SH-SY5Y (cell line): Measurements from ENCODE around the gene DBP.

Experiments used
- GATA2 ChIP-seq: IDR thresholded peaks from 2 replicates; pipeline ENCODE4 v1.6.1; 2011; ENCODE audit warnings: mild to moderate bottlenecking, low read depth, low read length
- GATA3 ChIP-seq: IDR thresholded peaks from 2 replicates; pipeline ENCODE4 v1.6.1; 2011; ENCODE audit warnings: low read depth, mild to moderate bottlenecking, low read length, moderate library complexity

The DBP gene

DNA sequence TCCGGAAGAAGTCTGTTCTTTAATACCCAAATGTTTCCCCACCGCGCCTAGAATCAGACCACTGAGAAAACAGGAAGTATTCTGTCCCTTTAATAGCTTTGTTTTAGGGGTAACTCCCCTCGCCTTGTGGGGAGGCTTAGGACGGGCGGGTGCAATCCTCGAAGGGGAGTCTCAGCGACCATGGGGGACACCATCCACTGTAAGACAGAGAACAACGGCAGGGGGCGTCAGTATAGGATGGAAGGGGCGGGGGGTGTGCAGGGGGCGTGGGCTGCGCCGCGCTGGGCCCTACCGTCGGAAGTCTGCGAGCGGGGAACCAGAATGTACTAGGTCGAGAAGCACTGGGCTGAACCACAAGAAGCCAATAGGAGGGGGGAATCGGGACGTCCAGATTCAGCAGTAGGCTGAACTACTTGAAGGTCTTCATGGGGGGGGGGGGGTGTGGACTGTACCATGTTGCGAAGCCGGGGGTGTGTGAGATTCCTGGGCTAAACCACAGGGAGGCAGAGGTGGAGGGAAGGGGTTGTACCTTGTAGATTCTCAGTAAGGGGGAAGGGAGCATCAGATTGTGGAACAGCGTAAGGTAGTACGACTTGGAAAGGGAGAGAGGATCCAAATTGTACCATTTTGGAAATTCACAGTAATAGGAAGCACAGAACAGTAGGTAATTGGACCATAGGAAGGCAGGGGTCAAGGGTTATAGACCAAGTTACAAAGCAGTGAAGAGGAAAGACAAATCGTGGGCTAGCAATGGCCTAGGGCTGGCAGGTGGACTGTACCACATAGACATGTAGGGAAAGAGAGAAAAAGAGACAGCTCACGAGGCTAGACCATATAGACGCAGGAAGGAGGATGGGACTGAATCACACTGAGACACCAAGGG is 1.0 kb upstream of the DBP start:
- TF ChIP-seq GATA2 (no peak), GATA3 (no peak)

DNA sequence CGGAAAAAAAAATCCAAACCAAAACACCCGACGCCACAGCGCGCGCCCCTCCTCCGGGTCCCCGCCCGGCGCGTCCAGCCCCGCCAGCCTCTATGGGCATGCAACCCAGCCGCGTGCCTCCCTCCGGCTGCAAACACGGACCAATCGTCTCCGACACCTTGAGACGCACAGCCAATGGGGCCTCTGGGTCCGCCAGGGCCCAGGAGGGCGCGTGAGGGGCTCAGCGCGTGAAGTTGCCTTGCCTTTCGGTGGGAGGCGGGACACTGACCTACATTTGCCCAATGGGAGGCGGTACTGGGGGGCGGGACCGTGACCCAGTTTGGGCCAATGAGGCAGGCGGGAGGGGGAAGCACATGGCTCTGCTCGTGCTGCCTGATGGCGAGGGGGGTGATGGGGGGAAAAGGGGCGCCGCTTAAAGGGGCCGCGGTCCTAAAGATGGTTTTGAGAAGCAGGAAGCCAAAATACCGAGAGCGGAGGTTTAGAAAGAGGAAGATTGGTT is 319 bp upstream of the DBP start:
- TF ChIP-seq GATA3 (no peak), GATA2 (no peak)

DNA sequence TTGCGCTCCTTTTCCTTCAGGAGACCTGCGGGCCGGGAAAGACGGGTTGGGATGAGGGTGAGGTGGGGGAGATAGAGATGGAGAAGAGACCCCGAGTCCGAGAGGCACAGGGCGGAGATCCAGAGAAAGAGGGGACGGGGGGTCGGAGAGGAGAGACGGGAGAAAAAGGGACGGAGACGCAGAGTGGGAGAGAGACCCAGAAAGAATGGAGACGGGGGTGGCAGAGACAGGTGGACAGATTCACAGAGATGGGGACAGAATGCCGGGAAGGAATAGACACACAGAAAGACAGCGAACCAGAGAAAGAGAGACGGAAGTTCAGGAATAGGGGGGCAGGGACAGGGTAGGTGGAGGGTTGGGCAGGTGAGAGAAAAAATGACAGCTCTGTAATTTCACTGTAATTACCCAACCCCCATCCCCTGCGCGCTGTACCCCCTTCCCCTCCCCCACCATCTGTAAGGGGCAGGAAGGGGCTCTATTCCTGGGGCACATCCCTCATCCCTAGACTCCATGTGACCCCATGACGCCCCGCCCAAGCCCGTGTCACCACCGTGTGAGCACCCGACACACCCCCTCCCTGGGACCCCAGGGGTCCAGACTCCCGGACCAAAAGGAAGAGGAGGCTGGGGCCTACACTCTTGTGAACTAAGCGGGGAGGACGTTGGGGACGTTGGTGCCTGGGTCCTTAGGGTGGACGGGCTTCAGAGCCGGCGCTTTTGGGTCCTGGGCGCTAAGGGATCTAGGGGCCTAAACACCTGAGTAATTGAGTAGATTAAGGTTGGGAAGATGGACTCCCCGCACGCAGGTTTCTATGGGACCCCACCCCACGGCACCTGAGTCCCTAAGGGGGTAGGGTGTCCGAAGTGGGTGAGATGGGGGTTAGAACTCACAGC is 967 bp downstream of the DBP start:
- TF ChIP-seq GATA3, result no peak
- no peak for TF ChIP-seq GATA2

DNA sequence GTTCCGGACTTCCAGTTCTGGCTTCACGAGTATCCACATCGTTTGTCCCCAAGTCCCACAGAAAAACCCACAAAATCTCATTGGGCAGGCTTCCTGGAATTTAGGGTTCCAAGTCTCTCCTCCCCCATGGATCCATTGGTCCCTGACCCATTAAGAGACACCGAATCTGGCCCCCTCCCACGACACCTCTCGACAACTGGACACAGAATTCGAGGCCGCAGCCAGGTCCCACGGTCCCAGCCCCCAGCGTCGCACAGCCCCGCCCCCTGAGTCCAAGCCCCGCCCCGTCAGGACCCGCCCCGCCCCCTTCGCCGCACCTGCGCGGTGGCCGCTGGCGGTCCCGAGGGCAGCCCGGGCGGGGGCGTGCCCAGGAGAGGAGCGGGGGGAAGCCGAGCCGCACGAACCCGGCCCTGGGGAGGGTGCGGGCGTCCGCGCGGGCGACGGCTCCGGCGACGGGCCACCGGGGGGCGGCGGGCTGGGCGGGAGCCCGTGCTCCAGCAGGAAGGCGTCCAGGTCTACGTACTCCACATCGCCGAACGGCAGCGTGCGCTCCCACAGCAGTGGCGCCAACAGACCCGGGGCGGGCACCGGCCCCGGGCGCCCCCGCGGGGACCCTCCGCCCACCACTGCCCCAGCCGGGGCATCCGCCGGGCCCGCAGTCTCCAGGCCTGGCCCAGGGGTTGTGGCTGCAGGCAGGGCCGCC is 1.8 kb downstream of the DBP start:
- TF ChIP-seq GATA2, result no peak

DNA sequence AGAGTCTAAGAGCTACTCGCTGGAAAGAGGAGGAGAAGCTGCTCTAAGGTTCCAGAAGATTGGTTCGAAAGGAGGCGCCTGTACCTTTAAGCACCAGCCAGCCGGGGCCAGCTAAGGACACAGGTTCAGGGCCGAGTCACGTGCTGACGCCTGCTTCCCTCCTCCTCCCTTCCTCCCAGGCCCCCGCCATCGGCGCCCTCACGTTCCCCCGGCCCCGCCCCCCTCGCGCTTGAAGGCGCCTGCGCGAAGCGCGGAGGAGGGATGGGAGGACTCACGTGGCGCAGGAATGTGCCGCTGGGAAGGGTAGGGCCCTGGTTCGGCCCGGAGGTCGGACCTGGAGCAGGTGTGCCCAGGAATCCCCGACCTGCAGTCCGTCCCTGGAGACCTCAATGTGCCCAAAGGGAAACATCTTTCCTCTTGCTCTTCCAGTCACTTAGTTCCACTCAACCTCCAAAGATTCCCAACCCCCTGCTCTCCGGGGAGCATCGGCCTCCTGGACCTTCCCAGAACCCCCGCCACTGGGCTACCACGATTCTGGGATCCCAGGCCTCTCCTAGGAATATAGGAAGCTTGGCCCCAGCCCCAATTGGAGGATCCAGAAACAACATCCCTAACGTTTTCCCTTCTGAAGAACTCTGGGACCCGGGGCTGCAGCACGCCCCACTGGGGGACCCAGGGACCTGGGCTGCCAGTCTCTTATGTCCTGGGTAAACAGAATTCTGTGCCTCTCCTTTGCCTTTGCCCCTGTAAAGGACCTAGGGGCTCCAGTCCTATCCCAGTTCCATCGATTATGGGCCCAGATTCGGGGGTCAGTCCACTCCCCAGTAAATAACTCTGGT is 2.5 kb downstream of the DBP start:
- no peak for TF ChIP-seq GATA3
- TF ChIP-seq GATA2, result no peak

DNA sequence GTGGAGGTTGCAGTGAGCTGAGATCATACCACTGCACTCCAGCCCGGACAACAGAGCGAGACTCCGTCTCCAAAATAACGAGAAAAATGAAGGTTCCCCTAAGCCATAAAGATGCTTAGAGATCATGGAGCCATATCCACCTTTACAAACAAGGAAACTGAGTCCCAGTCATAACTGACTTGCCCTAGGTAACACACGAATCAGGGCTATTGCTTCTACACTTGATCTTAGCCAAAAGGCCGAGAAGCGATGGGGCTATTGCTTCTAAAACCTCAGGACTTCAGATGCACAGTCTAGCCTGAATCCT is 3.2 kb downstream of the DBP start:
- TF ChIP-seq GATA2 (no peak), GATA3 (no peak)

DNA sequence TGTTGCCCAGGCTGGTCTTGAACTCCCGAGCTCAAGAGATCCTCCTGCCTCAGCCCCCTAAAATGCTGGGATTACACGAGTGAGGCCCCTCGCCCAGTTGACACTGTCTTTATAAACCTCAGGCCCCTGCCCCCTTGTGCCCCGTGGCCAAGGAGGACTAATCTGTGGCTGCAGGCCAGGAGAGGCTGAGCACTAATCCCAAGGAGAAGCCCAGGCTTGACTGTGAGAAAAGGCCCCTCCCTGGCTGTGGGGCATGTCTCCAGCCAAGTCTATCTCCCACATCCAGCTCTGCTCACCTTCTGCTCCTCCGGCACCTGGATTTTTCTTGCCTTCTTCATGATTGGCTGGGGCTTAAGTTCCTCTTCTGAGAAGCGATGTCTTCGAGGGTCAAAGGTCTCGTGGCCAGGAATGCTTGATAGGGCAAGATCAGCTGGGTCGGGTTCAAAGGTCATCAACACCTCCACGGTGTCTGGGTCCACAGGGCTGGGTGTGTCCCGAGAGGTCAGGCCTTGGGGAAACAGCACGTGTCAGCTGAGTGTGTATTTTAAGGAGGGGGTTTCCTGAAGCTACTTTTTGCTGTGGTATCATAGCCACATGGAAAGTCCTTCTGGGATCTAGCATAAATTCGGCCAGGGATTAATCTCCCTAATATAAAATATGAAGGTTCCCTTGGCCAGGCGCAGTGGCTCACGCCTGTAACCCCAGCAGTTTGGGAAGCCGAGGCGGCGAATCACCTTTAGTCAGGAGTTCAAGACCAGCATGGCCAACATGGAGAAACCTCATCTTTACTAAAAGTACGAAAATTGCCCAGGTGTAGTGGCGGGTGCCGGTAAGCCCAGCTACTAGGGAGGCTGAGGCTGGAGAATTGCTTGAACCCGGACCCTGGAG is 3.8 kb downstream of the DBP start:
- TF ChIP-seq GATA2 (no peak), GATA3 (no peak)

DNA sequence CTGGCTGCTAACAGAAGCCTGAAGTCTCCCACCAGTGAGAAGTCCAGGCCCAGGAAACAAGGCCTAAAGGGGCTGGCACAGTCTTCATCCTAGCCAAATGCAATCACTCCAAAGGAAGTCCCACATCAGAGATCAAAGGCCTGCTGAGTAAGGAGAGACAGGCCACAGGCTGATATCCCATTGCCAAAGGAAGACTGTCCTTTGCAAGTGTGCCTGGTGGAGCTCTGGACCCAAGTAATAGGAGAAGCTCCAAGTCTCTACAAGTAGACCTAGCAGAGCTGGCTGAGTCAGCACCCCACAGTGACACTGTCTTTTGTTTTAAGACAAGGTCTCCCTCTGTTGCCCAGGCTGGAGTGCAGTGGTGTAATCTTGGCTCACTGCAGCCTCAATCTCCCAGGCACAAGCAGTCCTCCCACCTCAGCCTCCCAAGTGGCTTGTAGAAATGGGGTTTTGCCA is 4.5 kb downstream of the DBP start:
- TF ChIP-seq GATA3 (no peak), GATA2 (no peak)

DNA sequence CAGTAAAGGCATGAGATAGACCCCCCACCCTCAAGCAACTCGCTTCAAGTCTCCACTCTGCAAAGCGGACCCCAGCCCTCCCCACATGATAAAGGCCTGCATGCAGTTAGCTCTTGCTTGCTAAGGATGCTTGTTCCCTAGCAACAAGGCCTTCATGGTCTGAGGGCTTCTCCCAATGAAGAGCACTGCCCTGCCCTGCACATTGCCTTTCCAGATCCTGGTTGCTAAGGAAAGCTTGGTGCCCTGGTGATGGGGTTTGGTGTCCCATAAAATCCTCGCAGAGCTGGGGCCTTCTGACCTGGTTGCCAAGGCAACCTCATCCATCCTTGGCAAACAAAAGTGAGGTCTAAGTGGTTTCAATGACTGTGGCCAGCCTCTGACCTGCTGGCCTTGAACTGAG is 6.0 kb downstream of the DBP start:
- TF ChIP-seq GATA3, result no peak
- TF ChIP-seq GATA2, result no peak

DNA sequence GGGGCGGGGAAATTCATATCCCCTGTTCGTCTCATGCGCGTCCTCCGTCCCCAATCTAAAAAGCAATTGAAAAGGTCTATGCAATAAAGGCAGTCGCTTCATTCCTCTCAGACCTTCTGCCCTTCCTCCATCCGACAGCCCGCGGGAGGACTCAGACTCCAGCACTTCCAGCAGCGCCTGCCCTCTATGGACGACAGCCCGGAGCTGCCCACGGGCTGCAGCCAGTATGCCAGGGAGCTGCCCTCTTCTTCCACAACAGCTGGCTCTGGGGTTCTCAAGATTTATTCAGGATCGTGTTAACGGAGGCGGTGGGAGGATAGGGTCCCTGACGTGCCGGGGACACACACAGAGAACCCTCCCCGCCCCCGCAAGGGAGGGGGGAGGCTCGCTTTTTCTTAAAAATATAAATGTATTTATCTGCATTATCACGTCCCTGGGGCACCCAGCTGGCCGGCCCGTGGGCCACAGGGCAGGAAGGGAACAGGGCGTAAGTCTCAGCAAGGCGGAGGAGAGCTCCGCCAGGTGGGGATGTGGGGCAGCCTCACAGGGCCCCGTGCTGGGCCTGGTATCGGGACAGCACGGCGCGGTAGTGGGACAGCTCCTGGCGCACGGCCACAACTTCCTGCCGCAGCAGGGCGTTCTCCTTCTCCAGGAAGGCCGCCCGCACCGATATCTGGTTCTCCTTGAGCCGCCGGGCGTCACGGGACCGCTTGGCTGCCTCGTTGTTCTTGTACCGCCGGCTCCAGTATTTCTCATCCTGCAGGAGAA is 6.7 kb downstream of the DBP start:
- TF ChIP-seq GATA3, result no peak
- TF ChIP-seq GATA2, result no peak

DNA sequence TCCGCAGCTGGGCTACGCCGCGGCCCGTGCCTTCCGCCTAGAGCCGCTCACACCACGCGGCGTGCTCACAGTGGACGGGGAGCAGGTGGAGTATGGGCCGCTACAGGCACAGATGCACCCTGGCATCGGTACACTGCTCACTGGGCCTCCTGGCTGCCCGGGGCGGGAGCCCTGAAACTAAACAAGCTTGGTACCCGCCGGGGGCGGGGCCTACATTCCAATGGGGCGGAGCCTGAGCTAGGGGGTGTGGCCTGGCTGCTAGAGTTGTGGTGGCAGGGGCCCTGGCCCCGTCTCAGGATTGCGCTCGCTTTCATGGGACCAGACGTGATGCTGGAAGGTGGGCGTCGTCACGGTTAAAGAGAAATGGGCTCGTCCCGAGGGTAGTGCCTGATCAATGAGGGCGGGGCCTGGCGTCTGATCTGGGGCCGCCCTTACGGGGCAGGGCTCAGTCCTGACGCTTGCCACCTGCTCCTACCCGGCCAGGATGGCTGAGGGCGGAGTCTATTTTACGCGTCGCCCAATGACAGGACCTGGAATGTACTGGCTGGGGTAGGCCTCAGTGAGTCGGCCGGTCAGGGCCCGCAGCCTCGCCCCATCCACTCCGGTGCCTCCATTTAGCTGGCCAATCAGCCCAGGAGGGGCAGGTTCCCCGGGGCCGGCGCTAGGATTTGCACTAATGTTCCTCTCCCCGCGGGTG is 7.4 kb downstream of the DBP start:
- TF ChIP-seq GATA3, result no peak
- no peak for TF ChIP-seq GATA2
